Measurements from ENCODE around the gene SMO.
"Not testable (repeated sequence)": the region's sequence is repeated elsewhere in the genome, so short reads cannot be mapped to it uniquely, and the experiment has no call there.

The SMO gene

DNA sequence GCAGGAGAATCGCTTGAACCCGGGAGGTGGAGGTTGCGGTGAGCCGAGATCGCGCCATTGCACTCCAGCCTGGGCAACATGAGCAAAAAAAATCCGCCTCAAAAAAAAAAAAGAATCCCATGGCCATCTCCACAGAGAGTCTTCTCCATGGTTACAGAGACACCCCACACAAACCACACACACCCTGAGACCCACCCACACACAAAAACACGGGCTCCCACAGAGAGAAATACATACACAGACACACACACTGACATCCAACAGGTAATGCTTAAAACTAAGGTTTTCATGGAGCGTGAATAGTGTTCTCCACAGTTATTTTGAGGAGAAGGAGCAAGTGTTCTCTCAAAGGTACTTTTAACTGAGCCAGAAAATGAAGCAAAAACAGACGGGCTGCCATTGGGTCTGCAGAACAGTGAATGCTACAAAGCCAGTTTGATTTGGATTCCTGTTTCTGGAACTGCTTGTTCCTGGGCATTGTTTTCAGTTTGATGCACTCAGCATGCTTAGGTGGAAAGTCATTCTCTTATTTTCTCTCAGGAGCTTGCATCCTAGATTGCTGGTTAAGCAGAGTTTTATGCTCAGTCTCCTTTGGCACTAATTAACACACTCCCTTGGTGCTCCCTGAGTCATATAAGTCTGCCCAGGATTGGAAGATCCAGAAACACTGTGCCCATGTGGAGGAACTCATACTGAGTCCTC, 51.8 kb downstream of the SMO start:
- Mint-ChIP-seq H3K9me3 (peaks cover 11% of the 10 kb centered on the region), H3K4me3 (no peak overlapping the region), H3K27ac (peak overlapping the region; percentile 65), H3K4me1 (peaks cover 10% of the 10 kb centered on the region), H3K27me3 (ENCODE audit: low read depth, poor library complexity) (no peaks in the 10 kb centered on the region), H3K36me3 (ENCODE audit: low read depth) (peaks cover 15% of the 10 kb centered on the region)
- TF ChIP-seq, protein P1, sequence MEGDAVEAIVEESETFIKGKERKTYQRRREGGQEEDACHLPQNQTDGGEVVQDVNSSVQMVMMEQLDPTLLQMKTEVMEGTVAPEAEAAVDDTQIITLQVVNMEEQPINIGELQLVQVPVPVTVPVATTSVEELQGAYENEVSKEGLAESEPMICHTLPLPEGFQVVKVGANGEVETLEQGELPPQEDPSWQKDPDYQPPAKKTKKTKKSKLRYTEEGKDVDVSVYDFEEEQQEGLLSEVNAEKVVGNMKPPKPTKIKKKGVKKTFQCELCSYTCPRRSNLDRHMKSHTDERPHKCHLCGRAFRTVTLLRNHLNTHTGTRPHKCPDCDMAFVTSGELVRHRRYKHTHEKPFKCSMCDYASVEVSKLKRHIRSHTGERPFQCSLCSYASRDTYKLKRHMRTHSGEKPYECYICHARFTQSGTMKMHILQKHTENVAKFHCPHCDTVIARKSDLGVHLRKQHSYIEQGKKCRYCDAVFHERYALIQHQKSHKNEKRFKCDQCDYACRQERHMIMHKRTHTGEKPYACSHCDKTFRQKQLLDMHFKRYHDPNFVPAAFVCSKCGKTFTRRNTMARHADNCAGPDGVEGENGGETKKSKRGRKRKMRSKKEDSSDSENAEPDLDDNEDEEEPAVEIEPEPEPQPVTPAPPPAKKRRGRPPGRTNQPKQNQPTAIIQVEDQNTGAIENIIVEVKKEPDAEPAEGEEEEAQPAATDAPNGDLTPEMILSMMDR (IDR thresholded peaks at IDR 0.05) = no peak
- no peak for DNase-seq

DNA sequence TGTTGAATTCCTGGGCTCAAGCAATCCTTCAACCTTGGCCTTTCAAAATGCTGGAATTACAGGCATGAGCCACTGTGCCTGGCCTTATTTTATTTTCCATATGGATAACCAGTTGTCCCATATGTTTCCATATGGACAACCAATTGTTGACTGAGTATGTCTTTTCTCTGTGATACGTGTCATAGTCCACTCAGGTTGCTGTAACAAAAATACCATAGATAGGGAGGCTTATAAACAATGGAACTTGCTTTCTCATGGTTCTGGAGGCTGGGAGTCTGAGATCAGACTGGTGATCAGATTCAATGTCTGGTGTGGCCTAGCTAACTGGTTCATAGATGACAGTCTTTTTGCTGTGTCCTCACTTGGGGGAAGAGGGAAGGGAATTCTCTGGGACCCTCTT, 55.8 kb downstream of the SMO start:
- Mint-ChIP-seq H3K4me3 (no peak overlapping the region), H3K4me1 (no peaks in the 10 kb centered on the region), H3K27me3 (ENCODE audit: low read depth, poor library complexity) (no peaks in the 10 kb centered on the region), H3K36me3 (ENCODE audit: low read depth) (peaks cover 25% of the 10 kb centered on the region), H3K9me3 (peaks cover 21% of the 10 kb centered on the region), H3K27ac (no peak overlapping the region)
- DNase-seq = no peak
- TF ChIP-seq, protein P1 (IDR thresholded peaks at IDR 0.05) = no peak

DNA sequence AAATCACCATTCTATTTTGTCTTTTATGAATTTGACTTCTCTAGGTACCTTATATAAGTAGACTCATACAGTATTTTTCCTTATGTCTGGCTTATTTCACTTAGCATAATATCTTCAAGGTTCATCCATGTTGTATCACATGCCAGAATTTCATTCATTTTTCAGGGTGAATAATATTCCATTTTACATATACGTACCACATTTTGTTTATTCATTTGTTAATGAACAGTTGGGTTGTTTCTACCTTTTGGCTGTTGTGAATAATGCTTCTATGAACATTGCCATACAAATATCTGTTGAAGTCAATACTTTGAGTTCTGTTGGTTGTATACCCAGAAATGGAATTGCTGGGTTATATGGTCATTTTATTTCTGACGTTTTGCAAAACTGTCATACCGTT, 57.1 kb downstream of the SMO start:
- Mint-ChIP-seq H3K27me3 (ENCODE audit: low read depth, poor library complexity) (no peaks in the 10 kb centered on the region), H3K4me1 (no peaks in the 10 kb centered on the region), H3K27ac (no peak overlapping the region), H3K4me3 (no peak overlapping the region), H3K36me3 (ENCODE audit: low read depth) (peaks cover 29% of the 10 kb centered on the region), H3K9me3 (peaks cover 24% of the 10 kb centered on the region)
- DNase-seq = no peak
- TF ChIP-seq, protein P1 (IDR thresholded peaks at IDR 0.05) = no peak

DNA sequence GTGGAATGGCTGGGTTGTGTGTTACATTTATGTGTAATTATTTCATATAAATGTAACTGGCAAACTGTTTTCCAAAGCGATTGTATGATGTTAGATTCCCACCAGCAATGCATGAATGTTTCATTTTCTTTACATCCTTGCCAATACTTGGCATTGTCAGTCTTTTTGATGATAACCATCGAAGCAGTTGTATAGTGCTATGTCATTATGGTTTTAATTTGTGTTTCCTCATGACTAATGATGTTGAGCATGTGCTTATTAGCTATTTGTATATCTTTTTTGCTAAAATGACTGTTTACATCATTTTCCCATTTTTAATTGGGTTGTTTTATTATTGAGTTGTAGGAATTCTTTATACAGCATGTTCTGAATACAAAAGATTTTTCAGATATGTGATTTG, 58.7 kb downstream of the SMO start:
- Mint-ChIP-seq H3K27me3 (ENCODE audit: low read depth, poor library complexity) (no peaks in the 10 kb centered on the region), H3K9me3 (peaks cover 24% of the 10 kb centered on the region), H3K4me3 (no peak overlapping the region), H3K27ac (no peak overlapping the region), H3K4me1 (peaks cover 3% of the 10 kb centered on the region), H3K36me3 (ENCODE audit: low read depth) (peaks cover 25% of the 10 kb centered on the region)
- DNase-seq = no peak
- TF ChIP-seq, protein P1 (IDR thresholded peaks at IDR 0.05) = no peak

DNA sequence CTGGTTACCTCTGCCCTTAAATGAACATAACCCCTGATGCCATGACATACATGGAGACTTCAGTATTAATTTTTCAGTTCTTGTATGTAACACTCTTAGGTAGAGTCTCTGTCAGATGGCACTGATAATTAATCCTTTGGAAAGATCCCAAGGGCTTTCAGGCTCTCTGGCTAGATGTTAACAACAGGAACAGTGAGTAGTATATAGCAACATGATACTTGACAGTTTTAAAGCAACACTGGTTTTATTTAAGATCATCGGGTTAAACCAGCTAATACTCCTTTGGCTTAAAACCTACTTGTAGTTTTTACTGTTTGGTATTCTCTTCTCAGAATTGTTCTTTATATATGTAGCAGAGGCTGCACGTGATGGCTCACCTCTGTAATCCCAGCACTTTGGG, 63.7 kb downstream of the SMO start:
- H3K4me3 Mint-ChIP-seq = no peak overlapping the region
- H3K36me3 Mint-ChIP-seq (ENCODE audit: low read depth) = peaks cover 5% of the 10 kb centered on the region
- TF ChIP-seq, protein P1 (IDR thresholded peaks at IDR 0.05) = no peak

DNA sequence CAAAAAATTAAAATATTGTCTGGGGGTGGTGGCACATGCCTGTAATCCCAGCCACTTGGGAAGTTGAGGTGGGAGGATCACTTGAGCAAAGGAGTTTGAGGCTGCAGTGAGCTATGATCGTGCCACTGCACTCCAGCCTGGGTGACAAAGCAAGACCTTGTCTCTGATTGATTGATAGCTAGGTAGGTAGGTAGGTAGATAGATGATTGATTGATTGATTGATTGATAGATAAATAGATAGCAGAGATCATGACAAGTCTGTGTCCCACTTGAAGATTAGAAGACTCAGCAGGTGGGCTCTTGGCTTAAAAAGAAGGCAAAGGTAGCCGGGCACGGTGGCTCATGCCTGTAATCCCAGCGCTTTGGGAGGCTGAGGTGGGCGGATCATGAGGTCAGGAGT, 64.2 kb downstream of the SMO start:
- H3K4me3 Mint-ChIP-seq; H3K9me3 Mint-ChIP-seq; DNase-seq; H3K36me3 Mint-ChIP-seq (ENCODE audit: low read depth); H3K27me3 Mint-ChIP-seq (ENCODE audit: low read depth, poor library complexity): not testable (repeated sequence)
- Mint-ChIP-seq H3K27ac (peak overlapping the region; percentile 5), H3K4me1 (peaks cover 11% of the 10 kb centered on the region)

More for the DNA sequence above, 63.7 kb downstream of the SMO start:
- Mint-ChIP-seq H3K9me3 (peaks cover 3% of the 10 kb centered on the region), H3K27me3 (ENCODE audit: low read depth, poor library complexity) (no peaks in the 10 kb centered on the region), H3K27ac (peak overlapping the region; percentile 5), H3K4me1 (peaks cover 11% of the 10 kb centered on the region)
- no peak for DNase-seq
